CD4-positive, alpha-beta memory T cell (primary cell): ENCODE measurements around the gene HOXB2. TPM values are rescaled to one million over a fixed set of nuclear protein-coding genes. Genes with fewer than 3 reads are reported as not detected.

Experiments
- CTCF ChIA-PET: fragments of 350-600 bp; sonication (Branson Sonifier 250); formaldehyde crosslinking; loops from one replicate; lab custom pipeline; 2021; ENCODE audit warnings: inconsistent platforms; ENCODE audit not compliant: partially characterized antibody; lab: Charles Lee
- POLR2A ChIA-PET: fragments of 350-600 bp; sonication (Branson Sonifier 250); formaldehyde crosslinking; loops from one replicate; lab custom pipeline; 2021; ENCODE audit not compliant: partially characterized antibody; lab: Charles Lee
- DNase-seq, 5 donors: peaks; one replicate each; pipeline versions ENCODE4 v3.0.0 to v3.0.0-alpha.2; 2020 to 2022; ENCODE audit warnings: mixed read lengths in 1 of 5
- H3K27ac ChIP-seq: one replicate; pipeline ENCODE4 v1.7.0; 2013; ENCODE audit warnings: low read depth, low read length
- H3K27me3 ChIP-seq: 2 replicates; pipeline ENCODE4 v1.7.0; 2013; ENCODE audit warnings: mild to moderate bottlenecking, low read length, moderate library complexity; ENCODE audit not compliant: insufficient read depth
- H3K36me3 ChIP-seq: 2 replicates; pipeline ENCODE4 v1.7.0; 2013; ENCODE audit warnings: mild to moderate bottlenecking, low read length, moderate library complexity; ENCODE audit not compliant: insufficient read depth
- H3K4me1 ChIP-seq: 2 replicates; pipeline ENCODE4 v1.7.0; 2013; ENCODE audit warnings: mild to moderate bottlenecking, low read length, moderate library complexity; ENCODE audit not compliant: insufficient read depth
- H3K4me3 ChIP-seq, 2 donors: one replicate each; pipeline ENCODE4 v1.7.0; 2013; ENCODE audit warnings: low read length in 2 of 2, mild to moderate bottlenecking in 1 of 2
- H3K9me3 ChIP-seq, 2 donors: one replicate each; pipeline ENCODE4 v1.7.0; 2013; ENCODE audit warnings: low read length in 2 of 2, control low read depth in 1 of 2; ENCODE audit not compliant: control insufficient read depth in 1 of 2
- H3K27ac Mint-ChIP-seq, 7 donors: one replicate each; pipeline ENCODE4 v1.8.0; 2020 to 2021; ENCODE audit warnings: mixed read lengths in 7 of 7, mild to moderate bottlenecking in 6 of 7, inconsistent platforms in 3 of 7, moderate library complexity in 3 of 7
- H3K27me3 Mint-ChIP-seq, 2 donors: one replicate each; pipeline ENCODE4 v1.8.0; 2020 to 2021; ENCODE audit warnings: mixed read lengths in 2 of 2
- H3K36me3 Mint-ChIP-seq, 2 donors: one replicate each; pipeline ENCODE4 v1.8.0; 2020 to 2021; ENCODE audit warnings: mixed read lengths in 2 of 2, inconsistent platforms in 1 of 2, mild to moderate bottlenecking in 1 of 2
- H3K4me1 Mint-ChIP-seq, 4 donors: one replicate each; pipeline ENCODE4 v1.8.0; 2020 to 2021; ENCODE audit warnings: mixed read lengths in 4 of 4, mild to moderate bottlenecking in 1 of 4
- H3K4me3 Mint-ChIP-seq, 8 donors: one replicate each; pipeline ENCODE4 v1.8.0; 2020 to 2021; ENCODE audit warnings: mixed read lengths in 8 of 8, mild to moderate bottlenecking in 7 of 8, moderate library complexity in 6 of 8, inconsistent platforms in 3 of 8
- H3K9me3 Mint-ChIP-seq, 8 donors: one replicate each; pipeline ENCODE4 v1.8.0; 2020 to 2021; ENCODE audit warnings: mixed read lengths in 8 of 8, mild to moderate bottlenecking in 5 of 8, inconsistent platforms in 3 of 8, moderate library complexity in 1 of 8
- intact Hi-C: fragments of 100-400 bp; cut with micrococcal nuclease; formaldehyde crosslinking; loops from one replicate; pipeline ENCODE4 v1.15.1; 2023
- polyA plus RNA-seq, 2 donors: library from polyadenylated mRNA; unstranded; fragments of 300-500 nt; fragmentation: Illumina TruSeq; gene quantifications; one replicate each; pipeline ENCODE4 v1.2.3, GENCODE V29; 2021
- total RNA-seq, 2 experiments: library from RNA; stranded (reverse); gene quantifications; one replicate each; pipeline ENCODE4 v1.2.3, GENCODE V29; 2021

The HOXB2 gene
- total and polyA plus RNA-seq, 4 experiments from 2014 or later, result 12.7 to 39.2 (median 35.4) TPM

DNA sequence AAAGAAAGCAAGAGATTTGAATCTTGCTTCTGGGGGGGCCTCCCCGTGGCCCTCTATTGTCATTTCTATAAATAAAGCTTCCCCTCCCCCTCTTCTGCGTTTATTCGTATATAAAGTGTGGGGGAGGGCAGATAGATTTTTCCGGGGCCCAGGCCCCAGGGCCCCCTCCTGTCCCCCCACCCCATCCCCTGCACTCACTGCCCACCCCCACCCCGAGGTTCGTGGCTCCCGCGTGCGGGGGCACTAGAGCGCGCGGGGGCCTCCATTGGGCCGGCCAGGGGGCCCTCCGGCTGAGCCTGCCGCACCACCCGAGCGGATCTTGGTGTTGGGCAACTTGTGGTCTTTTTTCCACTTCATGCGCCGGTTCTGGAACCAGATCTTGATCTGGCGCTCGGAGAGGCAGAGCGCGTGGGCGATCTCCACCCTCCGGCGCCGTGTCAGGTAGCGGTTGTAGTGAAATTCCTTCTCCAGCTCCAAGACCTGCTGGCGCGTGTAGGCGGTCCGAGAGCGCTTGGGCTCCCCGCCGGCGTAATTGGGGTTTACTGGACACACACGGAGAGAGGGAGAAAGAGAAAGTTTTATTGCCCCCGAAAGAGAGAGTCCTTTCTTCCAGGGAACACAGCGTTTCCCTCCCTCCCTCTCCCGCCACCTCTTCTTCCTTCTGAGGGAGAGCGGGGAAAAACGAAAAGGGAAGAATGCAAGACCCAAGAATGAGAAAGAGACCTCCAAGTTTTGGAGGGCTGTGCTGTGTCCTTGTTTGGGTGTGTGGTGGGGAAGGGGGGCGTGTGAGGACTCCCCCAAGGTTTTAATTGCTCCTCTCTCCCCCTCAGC, 31.8 kb upstream of the HOXB2 start:
- Mint-ChIP-seq H3K4me1 (peaks cover 18 to 52% (median 34%) of the 10 kb centered on the region in 4 donors), H3K27me3 (peaks cover 21 to 28% of the 10 kb centered on the region in 2 donors), H3K36me3 (peaks cover 5 to 12% of the 10 kb centered on the region in 2 donors), H3K9me3 (no peaks in the 10 kb centered on the region), H3K27ac (peak overlapping the region in 1 of 7 donors; percentile 66), H3K4me3 (peak overlapping the region; percentile 82 to 91 (median 84))
- ChIA-PET POLR2A (interaction anchor here (1.1 to 1.5 kb wide), 3 partner anchors 30 to 71 kb away, joined by 3 to 7 read pairs (median 5); no protein-coding TSS in a partner anchor), CTCF (interaction anchor here (0.6 kb wide), 1 partner anchor 65 kb away, joined by 3 read pairs; no protein-coding TSS in a partner anchor)
- peak overlapping the region; percentile 34 to 64 for H3K4me3 ChIP-seq
- DNase-seq, result no peak
- peaks cover 43% of the 10 kb centered on the region for H3K4me1 ChIP-seq
- no peaks in the 10 kb centered on the region for H3K9me3 ChIP-seq
- no peak overlapping the region for H3K27ac ChIP-seq
- H3K36me3 ChIP-seq, result no peaks in the 10 kb centered on the region
- intact Hi-C loops, result no loop called here
- peaks cover 7% of the 10 kb centered on the region for H3K27me3 ChIP-seq

DNA sequence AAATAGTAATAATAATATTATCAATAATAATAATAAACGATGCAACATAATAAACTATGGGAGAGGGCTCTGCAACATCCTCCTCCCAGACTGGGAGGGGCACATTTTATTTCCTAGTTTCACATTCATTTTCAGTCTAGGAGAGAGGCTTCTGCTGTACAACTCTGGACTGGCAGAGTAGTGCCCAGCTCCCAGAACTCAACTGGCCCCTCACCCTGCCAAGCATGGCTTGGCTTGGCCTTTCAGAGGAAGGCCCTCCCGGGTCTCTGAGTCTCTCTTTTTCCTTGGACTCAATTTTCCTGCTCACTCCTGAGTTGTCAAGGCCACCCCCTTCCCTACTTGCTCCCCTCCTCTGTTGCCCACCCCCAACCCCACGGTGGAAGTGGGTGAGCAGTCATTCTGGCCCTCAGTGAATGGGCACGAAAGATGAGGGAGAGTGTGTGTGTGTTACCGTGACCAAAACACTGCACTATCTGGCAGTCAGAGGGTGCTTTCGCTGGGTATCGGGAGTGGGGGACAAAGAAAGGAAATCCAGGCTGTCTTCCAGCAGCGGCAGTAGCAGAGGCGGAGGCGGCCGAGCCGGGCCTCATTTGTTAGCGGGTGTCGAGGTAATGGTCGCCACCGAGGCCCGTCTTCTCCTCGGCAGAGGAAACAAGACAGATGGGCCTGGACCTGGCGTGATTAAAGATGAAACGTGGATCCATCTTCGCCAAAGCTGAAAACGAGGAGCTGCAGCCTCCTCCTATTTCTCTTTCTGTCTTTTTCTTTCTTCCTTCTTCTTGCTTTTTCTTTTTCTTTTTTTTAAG, 31.0 kb upstream of the HOXB2 start:
- H3K27me3 Mint-ChIP-seq, result peaks cover 16 to 20% of the 10 kb centered on the region in 2 donors
- peak overlapping the region in 6 of 8 donors; percentile 26 to 51 (median 47) for H3K4me3 Mint-ChIP-seq
- no peak overlapping the region for H3K27ac Mint-ChIP-seq
- Histone ChIP-seq H3K36me3 (no peaks in the 10 kb centered on the region), H3K9me3 (no peaks in the 10 kb centered on the region), H3K4me3 (no peak overlapping the region), H3K4me1 (peaks cover 35% of the 10 kb centered on the region), H3K27me3 (no peaks in the 10 kb centered on the region), H3K27ac (no peak overlapping the region)
- intact Hi-C loops, result no loop called here
- POLR2A ChIA-PET, result interaction anchor here (1.1 kb wide), 1 partner anchor 29 kb away, joined by 3 read pairs; no protein-coding TSS in a partner anchor
- peaks cover 19 to 44% (median 30%) of the 10 kb centered on the region in 4 donors for H3K4me1 Mint-ChIP-seq
- no peak for DNase-seq
- peaks cover 7 to 12% of the 10 kb centered on the region in 2 donors for H3K36me3 Mint-ChIP-seq
- CTCF ChIA-PET, result no interaction called here
- no peaks in the 10 kb centered on the region for H3K9me3 Mint-ChIP-seq

DNA sequence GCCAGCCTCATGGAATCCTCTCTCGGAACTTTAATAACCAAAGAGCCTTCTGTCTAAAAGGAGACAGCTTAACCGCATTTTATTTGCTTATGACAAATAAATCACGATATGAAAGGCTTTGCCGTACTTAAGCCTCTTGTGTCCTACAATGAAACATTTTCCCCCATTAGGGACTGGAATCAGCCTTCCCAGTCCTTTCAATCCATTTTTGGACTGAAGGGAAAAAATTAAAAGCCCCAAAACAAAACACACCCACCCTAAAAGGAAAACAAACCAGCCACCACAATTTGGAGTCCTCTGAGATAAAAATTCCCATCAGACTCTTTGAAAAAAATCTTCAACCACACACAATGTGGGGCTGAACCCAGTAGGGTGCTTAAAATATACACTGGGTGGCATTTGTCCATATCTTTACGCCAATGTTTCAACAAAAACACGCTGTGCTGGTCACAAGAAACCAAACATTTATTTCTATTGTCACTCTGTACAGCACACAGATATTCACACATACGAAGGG, 30.2 kb upstream of the HOXB2 start:
- Mint-ChIP-seq H3K9me3 (no peaks in the 10 kb centered on the region), H3K27ac (no peak overlapping the region), H3K4me3 (peak overlapping the region in 1 of 8 donors; percentile 37), H3K4me1 (peaks cover 18 to 39% (median 27%) of the 10 kb centered on the region in 4 donors), H3K36me3 (peaks cover 7 to 12% of the 10 kb centered on the region in 2 donors), H3K27me3 (peaks cover 9 to 13% of the 10 kb centered on the region in 2 donors)
- Histone ChIP-seq H3K27me3 (no peaks in the 10 kb centered on the region), H3K9me3 (no peaks in the 10 kb centered on the region), H3K36me3 (no peaks in the 10 kb centered on the region), H3K4me1 (peaks cover 29% of the 10 kb centered on the region), H3K27ac (no peak overlapping the region), H3K4me3 (no peak overlapping the region)
- POLR2A ChIA-PET, result no interaction called here
- no peak for DNase-seq
- CTCF ChIA-PET, result interaction anchor here (0.8 kb wide), 1 partner anchor 18 kb away, joined by 3 read pairs; the partner anchor contains the start of gene HOXB5
- intact Hi-C loops, result no loop called here

DNA sequence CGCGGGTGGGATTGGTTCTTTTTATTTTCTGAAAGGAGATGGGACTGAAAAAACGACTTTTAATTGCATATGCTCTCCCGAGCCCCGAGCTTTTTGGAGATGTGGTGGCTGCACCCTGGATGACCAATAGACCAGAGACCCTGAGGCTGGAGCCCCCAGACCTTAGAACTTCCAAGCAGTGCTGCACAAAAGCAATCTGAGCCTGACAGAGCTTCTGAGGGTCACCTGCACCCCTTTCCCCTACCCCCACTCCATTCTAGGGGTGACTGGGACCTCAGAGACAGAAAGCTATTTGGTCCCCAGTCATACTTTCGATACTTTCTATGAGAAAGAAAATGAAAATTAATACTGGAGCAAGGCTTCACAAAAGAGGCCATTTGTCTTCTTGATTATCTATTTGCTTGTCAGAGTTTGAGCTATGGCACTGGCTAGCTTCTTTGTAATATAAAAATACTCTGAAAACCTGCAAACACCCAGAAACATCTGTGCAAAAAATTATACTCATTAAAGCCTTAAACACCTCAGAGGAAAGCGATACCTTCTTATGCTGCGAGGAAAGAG, 29.7 kb upstream of the HOXB2 start:
- POLR2A ChIA-PET, result no interaction called here
- H3K9me3 Mint-ChIP-seq, result no peaks in the 10 kb centered on the region

DNA sequence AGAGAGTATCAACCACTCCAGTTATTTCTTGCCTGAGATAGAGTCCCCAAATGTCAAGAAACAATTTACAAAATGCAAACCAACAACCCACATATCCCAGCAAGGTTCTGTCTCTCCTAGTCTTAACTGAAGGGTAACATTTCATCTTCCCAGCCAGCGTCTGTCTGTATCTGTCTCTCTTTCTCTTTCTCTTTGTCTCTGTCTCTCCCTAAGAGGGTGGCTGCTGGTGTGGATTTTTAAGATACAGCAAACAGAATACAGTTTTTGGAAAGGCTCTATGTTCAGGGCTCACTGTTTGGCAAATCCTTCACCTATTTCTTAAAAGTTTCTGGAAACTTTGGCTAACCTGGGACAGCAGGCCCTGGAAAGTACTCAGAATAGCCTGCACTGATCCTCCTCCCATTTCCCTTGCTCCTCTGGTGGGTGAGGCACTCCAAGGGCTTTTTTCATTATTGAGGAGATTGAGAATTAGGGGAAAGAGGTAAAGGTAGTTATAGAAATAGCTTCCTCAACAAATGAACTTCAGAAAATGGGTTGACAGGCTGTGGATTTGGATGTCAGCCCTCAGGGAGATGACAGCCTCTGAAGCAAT, 27.0 kb upstream of the HOXB2 start:
- H3K27me3 ChIP-seq, result no peaks in the 10 kb centered on the region
- POLR2A ChIA-PET, result no interaction called here
- H3K27ac Mint-ChIP-seq, result no peak overlapping the region
- DNase-seq, result no peak
- H3K9me3 Mint-ChIP-seq, result no peaks in the 10 kb centered on the region
- H3K27me3 Mint-ChIP-seq, result peaks cover 0 to 11% of the 10 kb centered on the region in 2 donors
- no peaks in the 10 kb centered on the region for H3K36me3 ChIP-seq
- CTCF ChIA-PET, result no interaction called here
- no peak overlapping the region for H3K4me3 ChIP-seq
- peaks cover 2 to 4% of the 10 kb centered on the region in 2 donors for H3K36me3 Mint-ChIP-seq
- H3K4me1 ChIP-seq, result peaks cover 14% of the 10 kb centered on the region
- intact Hi-C loops, result no loop called here
- H3K4me3 Mint-ChIP-seq, result no peak overlapping the region
- H3K9me3 ChIP-seq, result no peaks in the 10 kb centered on the region
- no peak overlapping the region for H3K27ac ChIP-seq
- H3K4me1 Mint-ChIP-seq, result peaks cover 6 to 21% (median 12%) of the 10 kb centered on the region in 4 donors

More for the DNA sequence above, 29.7 kb upstream of the HOXB2 start:
- Mint-ChIP-seq H3K4me1 (peaks cover 18 to 33% (median 24%) of the 10 kb centered on the region in 4 donors), H3K36me3 (peaks cover 7 to 12% of the 10 kb centered on the region in 2 donors), H3K27me3 (peaks cover 8 to 11% of the 10 kb centered on the region in 2 donors), H3K27ac (no peak overlapping the region), H3K4me3 (peak overlapping the region in 1 of 8 donors; percentile 6)
- Histone ChIP-seq H3K27ac (no peak overlapping the region), H3K9me3 (no peaks in the 10 kb centered on the region), H3K4me1 (peaks cover 25% of the 10 kb centered on the region), H3K36me3 (no peaks in the 10 kb centered on the region), H3K27me3 (no peaks in the 10 kb centered on the region), H3K4me3 (no peak overlapping the region)
- intact Hi-C loops, result no loop called here
- CTCF ChIA-PET, result interaction anchor here (0.6 to 0.8 kb wide), 2 partner anchors 17 to 19 kb away, joined by 3 read pairs; partner anchors contain the start of gene HOXB5
- no peak for DNase-seq

DNA sequence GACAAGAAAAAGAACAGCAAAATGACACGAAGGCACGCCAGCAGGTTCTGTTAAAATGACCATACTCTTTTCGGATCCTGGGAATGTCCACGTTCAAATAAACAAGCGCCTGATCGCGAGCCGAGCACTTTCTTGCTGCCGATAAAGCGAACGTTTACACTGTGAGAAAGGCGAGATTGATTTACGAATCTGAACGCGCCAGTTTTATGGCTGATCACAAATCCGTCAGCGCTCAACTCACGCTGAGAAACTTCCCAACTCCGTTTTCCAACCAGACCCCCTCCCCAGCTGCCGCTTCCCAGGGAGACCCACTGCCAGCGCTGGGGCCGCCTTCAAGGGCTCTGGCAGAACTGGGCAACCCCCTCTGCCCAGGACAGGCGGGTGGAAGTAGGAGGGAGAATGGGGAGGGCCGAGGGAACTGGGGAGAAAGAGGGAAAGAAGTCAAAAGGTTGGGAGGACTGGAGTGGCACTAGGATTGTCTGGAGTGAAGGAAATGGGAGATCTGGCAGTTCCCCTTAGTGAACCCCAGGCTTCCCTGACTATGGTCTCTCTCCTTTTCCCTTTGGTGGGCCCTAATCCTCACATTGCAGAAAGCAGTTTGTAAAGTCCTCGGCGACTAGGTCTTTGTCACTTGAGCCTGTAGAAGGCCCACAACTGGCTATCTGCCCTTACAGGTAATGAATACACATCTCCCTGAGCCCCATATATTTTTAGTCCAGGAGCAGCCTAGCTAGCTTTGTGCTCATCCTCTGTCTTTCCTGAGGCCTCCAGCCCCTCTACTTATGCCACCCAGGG, 26.3 kb upstream of the HOXB2 start:
- DNase-seq, result no peak
- Histone ChIP-seq H3K27ac (no peak overlapping the region), H3K4me1 (peaks cover 10% of the 10 kb centered on the region), H3K9me3 (no peaks in the 10 kb centered on the region), H3K4me3 (no peak overlapping the region), H3K27me3 (no peaks in the 10 kb centered on the region), H3K36me3 (no peaks in the 10 kb centered on the region)
- H3K9me3 Mint-ChIP-seq, result no peaks in the 10 kb centered on the region
- no peak overlapping the region for H3K4me3 Mint-ChIP-seq
- CTCF ChIA-PET, result no interaction called here
- no peak overlapping the region for H3K27ac Mint-ChIP-seq
- peaks cover 0 to 4% of the 10 kb centered on the region in 2 donors for H3K36me3 Mint-ChIP-seq
- peaks cover 0 to 11% of the 10 kb centered on the region in 2 donors for H3K27me3 Mint-ChIP-seq
- intact Hi-C loops, result no loop called here
- POLR2A ChIA-PET, result no interaction called here
- H3K4me1 Mint-ChIP-seq, result peaks cover 6 to 18% (median 9%) of the 10 kb centered on the region in 4 donors
